Stomach (tissue), 9 donors: Measurements from ENCODE around the gene ALK. TPM values are rescaled to one million over a fixed set of nuclear protein-coding genes. Genes with fewer than 3 reads are reported as not detected.

ENCODE experiments used
- DNase-seq, 2 donors: peaks; one replicate each; pipeline versions ENCODE4 v3.0.0 to v3.0.0-alpha.2; 2013 to 2019
- H3K27ac ChIP-seq, 5 donors: fragments of 200-600 bp in 4 of 5; sonication (generic) in 4 of 5; one replicate each; pipeline ENCODE4 v1.5.1; 2013 to 2019; ENCODE audit warnings: mild to moderate bottlenecking in 1 of 5, moderate library complexity in 1 of 5
- H3K27me3 ChIP-seq, 3 donors: fragments of 200-600 bp; sonication (generic); one replicate each; pipeline ENCODE4 v1.5.1; 2017 to 2019; ENCODE audit warnings: mixed run types in 1 of 3
- H3K36me3 ChIP-seq, 4 donors: fragments of 200-600 bp; sonication (generic); 1 replicate in 3 of 4; 2 replicates in 1 of 4; pipeline ENCODE4 v1.5.1; 2016 to 2019
- H3K4me1 ChIP-seq, 4 donors: fragments of 200-600 bp; sonication (generic); one replicate each; pipeline ENCODE4 v1.5.1; 2016 to 2019
- H3K4me3 ChIP-seq, 4 donors: fragments of 200-600 bp; sonication (generic) in 3 of 4; one replicate each; pipeline ENCODE4 v1.5.1; 2016 to 2019; ENCODE audit warnings: mild to moderate bottlenecking in 1 of 4
- H3K9me3 ChIP-seq, 4 donors: fragments of 200-600 bp; sonication (generic); one replicate each; pipeline ENCODE4 v1.5.1; 2016 to 2019
- CTCF ChIP-seq, 7 experiments: fragments of 450-650 bp in 4 of 7; fragments of 200-600 bp in 3 of 7; sonication (generic) in 3 of 7; IDR thresholded peaks; one replicate each; pipeline ENCODE4 v1.5.1; 2016 to 2019; ENCODE audit warnings: antibody characterized with exemption in 7 of 7, control low read depth in 2 of 7, mild to moderate bottlenecking in 1 of 7
- EP300 ChIP-seq: sonication (generic); formaldehyde crosslinking; IDR thresholded peaks from one replicate; pipeline ENCODE4 v1.6.1; 2017; ENCODE audit warnings: antibody characterized with exemption
- POLR2A ChIP-seq, 4 donors: fragments of 450-650 bp; IDR thresholded peaks; one replicate each; pipeline ENCODE4 v1.6.1; 2016; ENCODE audit warnings: antibody characterized with exemption in 4 of 4, control low read depth in 2 of 4, mild to moderate bottlenecking in 1 of 4, moderate library complexity in 1 of 4
- POLR2AphosphoS5 ChIP-seq, 3 donors: sonication (generic); formaldehyde crosslinking; IDR thresholded peaks; one replicate each; pipeline ENCODE4 v1.6.1; 2016; ENCODE audit warnings: antibody characterized with exemption in 3 of 3
- WGBS, 5 donors: extraction: QIAGEN DNeasy Blood & Tissue Kit in 3 of 5; methylation state at CpG; one replicate each; pipeline versions ENCODE4 v1.1.5 to v1.1.7; 2013 to 2018; 5-methylcytosine and 5-hydroxymethylcytosine counted together
- intact Hi-C: fragments of 100-400 bp; cut with DNase I; formaldehyde crosslinking; loops from one replicate; pipeline ENCODE4 v1.15.1; 2023; ENCODE audit warnings: low total_unique reads
- polyA plus RNA-seq, 3 donors: library from polyadenylated mRNA; stranded (reverse); fragments of 200-250 nt; gene quantifications; one replicate each; pipeline ENCODE4 v1.2.3, GENCODE V29; 2013
- total RNA-seq, 5 donors: library from RNA; depleted of rRNA; stranded (reverse); fragments of >200 nt; gene quantifications; one replicate each; pipeline versions ENCODE4 v1.1.0 to v1.2.3, GENCODE V29; 2014 to 2016
- donor health status: healthy with polysubstance abuse.
- donor health status: Bipolar disorder and iron deficiency.
- donor health status: healthy.

The ALK gene
- total and polyA plus RNA-seq, 8 donors: 0.13 to 0.92 TPM; not detected in 6

- 78 to 93% (median 81%) methylated on average over 1 of the region's 1 CpG for WGBS, 5 donors
- intact Hi-C loops: no loop called here
Observed at GRCh38 chr2:29166242-29167039, 754.9 kb downstream of the ALK start.

GRCh38 chr2:29165362-29166241 is 755.8 kb downstream of the ALK start:
- Histone ChIP-seq H3K27ac (no peak overlapping the region), H3K4me3 (no peak overlapping the region), H3K27me3 (no peaks in the 10 kb centered on the region), H3K9me3 (no peaks in the 10 kb centered on the region), H3K4me1 (peaks cover 0 to 11% (median 0%) of the 10 kb centered on the region in 4 donors), H3K36me3 (peaks cover 0 to 33% (median 19%) of the 10 kb centered on the region in 4 donors)
- no peak for DNase-seq
- intact Hi-C loops: no loop called here
- 37 to 60% (median 45%) methylated on average over 8 of the region's 8 CpGs for WGBS, 5 donors
- no peak for TF ChIP-seq POLR2AphosphoS5 (IDR thresholded peaks at IDR 0.05)
- no peak for TF ChIP-seq CTCF (IDR thresholded peaks at IDR 0.05)
- TF ChIP-seq EP300: no peak
- TF ChIP-seq POLR2A (IDR thresholded peaks at IDR 0.05): no peak

More at GRCh38 chr2:29166242-29167039, 754.9 kb downstream of the ALK start:
- peaks cover 0 to 25% (median 12%) of the 10 kb centered on the region in 4 donors for H3K36me3 ChIP-seq
- no peak overlapping the region for H3K4me3 ChIP-seq
- DNase-seq: no peak
- peaks cover 0 to 11% (median 0%) of the 10 kb centered on the region in 4 donors for H3K4me1 ChIP-seq
- H3K27ac ChIP-seq: no peak overlapping the region
- TF ChIP-seq EP300: no peak
- TF ChIP-seq POLR2A (IDR thresholded peaks at IDR 0.05): no peak
- TF ChIP-seq POLR2AphosphoS5 (IDR thresholded peaks at IDR 0.05): no peak
- TF ChIP-seq CTCF (IDR thresholded peaks at IDR 0.05): no peak
- no peaks in the 10 kb centered on the region for H3K9me3 ChIP-seq
- H3K27me3 ChIP-seq: no peaks in the 10 kb centered on the region

GRCh38 chr2:29164091-29164846 is 757.1 kb downstream of the ALK start:
- H3K4me1 ChIP-seq: peaks cover 0 to 11% (median 0%) of the 10 kb centered on the region in 4 donors
- H3K27me3 ChIP-seq: no peaks in the 10 kb centered on the region
- 75 to 86% (median 79%) methylated on average over 5 of the region's 5 CpGs for WGBS, 5 donors
- no peaks in the 10 kb centered on the region for H3K9me3 ChIP-seq
- TF ChIP-seq POLR2A (IDR thresholded peaks at IDR 0.05) (no peak), CTCF (IDR thresholded peaks at IDR 0.05) (no peak), EP300 (no peak), POLR2AphosphoS5 (IDR thresholded peaks at IDR 0.05) (no peak)
- H3K4me3 ChIP-seq: no peak overlapping the region
- DNase-seq: no peak
- H3K36me3 ChIP-seq: peaks cover 0 to 39% (median 25%) of the 10 kb centered on the region in 4 donors
- H3K27ac ChIP-seq: no peak overlapping the region
- intact Hi-C loops: no loop called here
